Femur (tissue), 1 donor: ENCODE measurements around the gene PBX4.

ENCODE experiments used
- DNase-seq: peaks from one replicate; pipeline ENCODE4 v3.0.0-alpha.2; 2017

PBX4 gene

DNA sequence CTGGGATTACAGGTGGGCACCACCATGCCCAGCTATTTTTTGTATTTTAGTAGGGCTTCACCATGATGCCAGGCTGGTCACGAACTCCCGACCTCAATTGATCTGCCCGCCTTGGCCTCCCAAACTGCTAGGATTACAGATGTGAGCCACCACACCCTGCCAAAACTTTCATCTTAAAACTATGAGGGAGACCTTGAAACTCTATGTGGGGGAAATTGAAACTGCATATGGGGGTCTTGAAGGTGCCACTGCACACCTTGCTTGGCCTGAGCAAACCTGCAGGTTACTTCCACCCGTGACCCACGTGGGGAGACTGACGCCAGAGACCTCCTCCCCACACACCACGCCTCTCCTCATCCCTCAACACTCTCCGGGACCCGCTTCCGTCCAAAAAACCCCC lies 64.8 kb downstream of the PBX4 start:
- DNase-seq = no peak

DNA sequence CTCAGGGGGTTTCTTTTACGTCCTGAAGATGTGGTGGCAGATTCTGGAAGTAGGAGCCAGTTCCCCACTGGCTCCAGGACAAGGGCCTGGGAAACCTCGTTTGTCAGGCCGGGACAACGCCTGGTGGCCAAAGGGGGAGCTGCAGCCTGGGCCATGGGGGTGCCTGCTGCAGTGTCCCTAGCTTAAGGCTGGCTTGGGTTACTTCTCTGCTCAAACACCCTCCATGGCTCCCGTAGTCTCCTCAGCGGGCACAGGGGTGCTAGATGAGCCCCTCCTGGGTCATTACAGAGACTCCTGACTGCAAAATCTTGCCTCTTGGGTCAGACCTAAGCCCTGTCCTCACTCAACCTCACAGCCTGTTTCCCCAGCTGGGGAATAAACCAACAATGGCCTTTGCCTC lies 65.7 kb downstream of the PBX4 start:
- DNase-seq = peak; percentile 64

DNA sequence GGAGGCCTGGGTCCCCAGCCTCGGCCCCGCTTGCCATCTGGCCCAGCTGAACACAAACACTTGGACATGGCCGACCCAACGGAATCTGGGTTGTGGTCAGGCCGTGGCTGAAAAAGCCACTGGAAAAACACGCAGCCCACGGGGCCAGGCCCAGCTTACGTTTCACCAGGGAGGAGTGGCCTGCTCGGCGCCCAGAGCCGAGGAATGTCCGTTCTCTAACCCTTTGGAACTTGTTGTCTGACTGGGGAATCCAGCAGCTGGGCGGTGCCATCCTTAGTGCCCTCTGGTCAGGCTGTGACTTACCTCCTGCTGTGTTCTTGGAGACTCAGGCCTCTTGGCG lies 66.7 kb downstream of the PBX4 start:
- DNase-seq = peak; percentile 83

DNA sequence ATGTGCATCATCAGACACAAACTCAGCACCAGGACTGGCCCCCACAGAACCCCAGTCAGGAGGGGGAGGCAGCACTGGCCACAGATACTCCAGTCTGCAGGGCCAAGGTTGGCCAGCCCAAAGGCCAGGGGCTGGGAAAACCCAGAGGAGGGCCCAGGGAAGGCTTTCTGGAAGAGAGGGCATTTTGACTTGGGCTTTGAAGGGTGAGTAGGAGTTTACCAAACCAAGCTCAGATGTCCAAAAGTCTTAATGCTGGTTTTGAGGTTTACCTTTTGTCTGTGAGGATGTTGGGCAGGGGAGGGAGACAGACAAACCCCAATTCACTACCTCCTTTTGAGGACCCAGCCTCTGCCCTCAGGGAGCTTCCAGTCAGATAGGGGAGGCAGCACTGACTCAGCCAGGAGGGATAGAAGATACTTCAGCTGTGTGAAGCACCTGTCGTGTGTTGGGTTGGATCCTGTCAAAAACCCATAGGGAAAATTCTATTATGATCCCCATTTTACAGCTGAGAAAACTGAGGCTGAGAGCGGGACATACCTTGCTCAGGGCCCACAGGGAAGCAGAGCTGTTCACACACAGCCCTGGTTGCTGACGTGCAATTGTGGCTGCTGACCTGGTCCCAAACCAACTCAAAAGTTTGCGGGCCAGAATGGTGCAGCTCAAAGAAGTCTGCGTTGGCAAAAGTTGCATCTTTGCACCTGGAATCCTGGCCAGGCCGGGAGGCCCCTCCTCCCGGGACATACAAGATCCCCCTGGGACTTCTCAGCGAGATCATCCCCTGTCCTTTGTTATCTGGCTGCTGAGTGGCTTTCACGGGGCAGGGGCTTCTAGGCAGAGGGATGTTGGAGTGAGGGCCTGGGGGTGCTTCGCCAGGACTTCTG lies 67.3 kb downstream of the PBX4 start:
- peak; percentile 19 for DNase-seq

DNA sequence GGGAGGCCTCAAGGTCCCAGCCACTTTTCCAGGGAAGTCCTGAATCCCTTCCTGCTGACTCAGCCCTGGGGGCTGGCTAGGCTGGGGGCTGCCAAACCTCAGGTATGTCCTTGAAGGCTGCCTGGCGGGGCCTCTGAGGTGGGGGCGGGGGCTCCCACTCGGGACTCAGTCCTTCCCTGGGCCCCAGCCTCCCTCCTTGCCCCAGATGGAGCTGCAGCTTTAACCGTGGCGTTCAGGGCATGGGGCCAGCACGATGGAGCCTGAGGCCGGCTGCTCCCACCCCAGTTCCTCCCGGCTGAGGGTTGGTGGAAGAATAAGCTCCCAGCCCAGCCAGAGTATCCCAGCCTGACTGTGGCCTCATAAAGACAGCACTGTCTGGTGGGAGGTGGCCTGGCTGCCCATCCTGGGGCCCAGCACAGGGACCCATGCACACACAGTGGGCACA lies 68.0 kb downstream of the PBX4 start:
- DNase-seq = peak; percentile 86

DNA sequence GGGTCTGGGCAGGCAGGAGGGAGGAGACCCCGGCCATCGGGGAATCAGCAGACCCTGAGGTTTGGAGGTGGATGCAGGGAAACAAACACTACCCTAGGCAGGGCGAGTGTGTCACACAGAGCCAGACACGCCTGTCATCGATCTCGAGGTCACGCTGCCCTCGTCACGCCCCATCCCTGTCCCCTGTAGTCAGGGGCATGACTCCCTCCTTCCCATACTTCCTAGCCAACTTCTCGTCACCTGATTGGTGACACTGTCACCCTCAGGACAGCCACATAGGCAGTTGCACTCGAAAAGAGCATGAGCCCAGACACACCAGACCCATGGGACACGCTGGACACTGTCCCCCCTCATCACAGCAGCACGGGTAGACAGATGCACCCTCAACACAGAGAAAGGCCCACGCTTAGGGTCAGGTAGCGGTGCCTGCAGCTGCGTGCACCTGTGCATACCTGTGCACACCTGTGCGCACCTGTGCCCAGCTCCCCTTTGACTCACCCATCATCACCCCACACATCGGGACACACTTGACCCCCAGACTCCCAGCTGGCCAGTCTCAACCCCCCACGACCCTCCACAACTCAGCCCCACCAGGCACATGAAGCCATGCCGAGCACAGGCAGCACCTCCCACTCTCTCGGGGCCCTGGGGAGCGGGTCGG lies 68.6 kb downstream of the PBX4 start:
- no peak for DNase-seq

DNA sequence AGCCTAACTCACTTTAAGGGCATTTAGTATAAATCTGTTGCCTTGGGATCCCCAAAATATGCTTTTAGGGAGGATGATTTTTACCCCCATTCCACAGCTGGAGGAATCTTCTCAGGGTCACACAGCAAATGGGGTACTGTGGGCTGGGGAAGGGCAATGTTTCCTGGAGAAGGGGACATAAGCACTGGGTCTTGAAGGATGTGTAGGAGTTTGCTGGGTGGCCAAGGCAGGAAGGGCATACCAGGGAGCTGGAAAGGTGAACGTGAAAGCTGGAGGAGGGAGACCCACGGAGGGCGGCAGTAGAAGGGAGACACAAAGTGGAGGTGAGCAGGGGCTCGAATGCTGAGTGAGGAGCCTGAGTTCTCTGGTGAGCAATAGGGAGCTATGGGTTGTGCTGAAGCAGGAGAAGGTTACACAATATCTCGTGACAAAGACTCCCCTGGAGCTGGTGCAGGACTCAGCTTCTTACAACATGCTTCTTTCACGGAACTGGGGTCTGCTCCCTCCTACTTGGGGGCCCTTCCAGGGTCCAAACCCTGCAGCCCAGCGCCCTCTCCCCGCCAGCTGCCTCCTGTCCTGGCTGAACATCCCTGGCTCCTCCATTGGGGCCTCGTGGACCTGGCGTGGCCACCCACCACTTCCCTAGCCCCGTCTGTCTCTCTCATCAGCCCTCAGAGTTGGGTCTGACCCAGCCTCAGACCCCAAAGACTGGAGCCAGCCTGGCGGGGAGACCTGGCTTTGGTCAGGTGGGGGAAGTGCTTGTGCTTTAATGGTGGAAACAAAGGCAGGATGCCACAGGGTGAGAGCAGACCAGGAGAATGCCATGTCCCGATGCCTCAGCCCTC lies 69.3 kb downstream of the PBX4 start:
- peak; percentile 73 for DNase-seq

DNA sequence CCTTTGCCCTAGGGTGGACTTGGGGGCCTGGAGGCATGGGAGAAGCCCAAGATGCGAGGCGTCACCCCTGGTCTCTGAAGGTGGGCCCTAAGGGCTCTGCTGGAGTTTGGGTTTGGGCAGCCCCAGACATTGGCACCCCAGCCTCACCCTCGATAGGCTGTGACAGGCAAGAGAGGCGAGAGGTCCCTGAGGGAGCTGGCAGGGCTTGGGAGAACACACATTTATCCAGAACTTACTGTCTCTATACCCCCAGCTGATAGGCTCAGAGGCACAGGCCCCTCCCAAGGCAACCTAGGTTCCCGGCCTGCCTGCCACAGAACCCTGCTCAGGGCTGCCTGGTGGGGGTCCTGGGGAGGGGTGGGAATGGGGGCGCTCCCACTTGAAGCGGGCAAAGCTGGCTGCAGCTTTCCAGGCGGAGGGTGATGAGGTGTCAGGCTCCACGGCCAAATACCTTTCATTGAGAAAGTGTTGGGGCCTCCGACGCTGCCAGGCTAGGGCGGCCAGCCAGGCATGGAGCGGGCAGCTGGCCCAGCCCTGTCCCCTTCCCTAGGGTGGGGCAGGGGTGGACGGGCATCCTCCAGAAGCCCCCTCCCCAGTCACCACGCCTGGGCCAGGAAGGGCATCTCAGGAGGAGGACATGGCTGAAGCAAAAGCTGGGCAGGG lies 70.7 kb downstream of the PBX4 start:
- peak; percentile 50 for DNase-seq

DNA sequence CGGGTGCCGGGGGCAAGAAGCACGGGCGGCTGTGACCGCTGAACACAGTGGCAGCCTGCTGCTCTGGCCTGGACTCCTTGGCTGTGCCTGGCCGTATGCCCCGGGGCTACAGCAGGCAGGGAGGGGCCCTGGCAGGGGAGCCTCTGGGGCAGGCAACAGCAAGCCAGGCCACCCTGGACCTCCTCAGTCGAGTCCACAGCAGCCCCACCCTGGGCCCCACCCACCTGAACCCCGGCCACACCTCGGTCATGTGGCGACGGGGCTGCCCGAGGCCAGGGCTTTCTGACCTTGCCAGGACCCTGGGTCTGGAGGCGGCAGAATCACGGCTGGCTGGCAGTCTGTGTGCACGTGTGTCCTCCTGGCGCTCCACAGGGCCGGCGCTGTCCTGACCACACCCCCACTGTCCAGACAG lies 71.7 kb downstream of the PBX4 start:
- DNase-seq = peak; percentile 39

DNA sequence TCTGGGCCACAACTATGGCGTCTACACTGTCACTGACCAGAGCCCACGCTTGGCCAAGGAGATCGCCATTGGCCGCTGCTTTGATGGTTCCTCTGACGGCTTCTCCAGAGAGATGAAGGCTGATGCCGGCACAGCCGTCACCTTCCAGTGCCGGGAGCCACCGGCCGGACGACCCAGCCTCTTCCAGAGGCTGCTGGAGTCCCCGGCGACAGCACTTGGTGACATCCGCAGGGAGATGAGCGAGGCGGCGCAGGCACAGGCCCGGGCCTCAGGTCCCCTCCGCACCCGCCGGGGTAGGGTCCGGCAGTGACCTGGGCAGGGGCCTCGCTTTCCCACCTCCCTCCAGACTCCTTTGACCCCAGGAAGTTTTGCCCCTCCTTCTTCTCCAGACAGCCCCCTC lies 72.8 kb downstream of the PBX4 start:
- DNase-seq = no peak

DNA sequence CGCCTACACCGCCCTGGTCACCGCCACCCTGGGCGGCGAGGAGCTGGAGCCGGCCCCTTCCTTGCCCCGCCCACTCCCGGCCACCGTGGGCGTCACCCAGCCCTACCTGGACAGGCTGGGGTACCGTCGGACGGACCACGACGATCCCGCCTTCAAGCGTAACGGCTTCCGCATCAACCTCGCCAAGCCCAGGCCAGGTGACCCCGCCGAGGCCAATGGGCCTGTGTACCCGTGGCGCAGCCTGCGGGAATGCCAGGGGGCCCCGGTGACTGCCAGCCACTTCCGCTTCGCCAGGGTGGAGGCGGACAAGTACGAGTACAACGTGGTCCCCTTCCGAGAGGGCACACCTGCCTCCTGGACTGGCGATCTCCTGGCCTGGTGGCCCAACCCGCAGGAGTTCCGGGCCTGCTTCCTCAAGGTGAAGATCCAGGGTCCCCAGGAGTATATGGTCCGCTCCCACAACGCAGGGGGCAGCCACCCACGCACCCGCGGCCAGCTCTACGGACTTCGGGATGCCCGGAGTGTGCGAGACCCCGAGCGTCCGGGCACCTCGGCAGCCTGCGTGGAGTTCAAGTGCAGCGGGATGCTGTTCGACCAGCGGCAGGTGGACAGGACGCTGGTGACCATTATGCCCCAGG lies 73.4 kb downstream of the PBX4 start:
- DNase-seq = peak; percentile 16

DNA sequence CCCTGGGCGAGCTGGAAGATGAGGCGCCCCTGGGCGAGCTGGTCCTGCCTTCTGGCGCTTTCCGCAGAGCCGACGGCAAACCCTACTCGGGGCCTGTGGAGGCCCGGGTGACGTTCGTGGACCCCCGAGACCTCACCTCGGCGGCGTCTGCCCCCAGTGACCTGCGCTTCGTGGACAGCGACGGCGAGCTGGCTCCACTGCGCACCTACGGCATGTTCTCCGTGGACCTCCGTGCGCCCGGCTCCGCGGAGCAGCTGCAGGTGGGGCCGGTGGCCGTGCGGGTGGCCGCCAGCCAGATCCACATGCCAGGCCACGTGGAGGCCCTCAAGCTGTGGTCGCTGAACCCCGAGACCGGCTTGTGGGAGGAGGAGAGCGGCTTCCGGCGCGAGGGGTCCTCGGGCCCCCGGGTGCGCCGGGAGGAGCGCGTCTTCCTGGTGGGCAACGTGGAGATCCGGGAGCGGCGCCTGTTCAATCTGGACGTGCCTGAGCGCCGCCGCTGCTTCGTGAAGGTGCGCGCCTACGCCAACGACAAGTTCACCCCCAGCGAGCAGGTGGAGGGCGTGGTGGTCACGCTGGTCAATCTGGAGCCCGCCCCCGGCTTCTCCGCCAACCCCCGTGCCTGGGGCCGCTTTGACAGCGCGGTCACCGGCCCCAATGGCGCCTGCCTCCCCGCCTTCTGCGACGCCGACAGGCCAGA lies 74.1 kb downstream of the PBX4 start:
- peak; percentile 16 for DNase-seq

DNA sequence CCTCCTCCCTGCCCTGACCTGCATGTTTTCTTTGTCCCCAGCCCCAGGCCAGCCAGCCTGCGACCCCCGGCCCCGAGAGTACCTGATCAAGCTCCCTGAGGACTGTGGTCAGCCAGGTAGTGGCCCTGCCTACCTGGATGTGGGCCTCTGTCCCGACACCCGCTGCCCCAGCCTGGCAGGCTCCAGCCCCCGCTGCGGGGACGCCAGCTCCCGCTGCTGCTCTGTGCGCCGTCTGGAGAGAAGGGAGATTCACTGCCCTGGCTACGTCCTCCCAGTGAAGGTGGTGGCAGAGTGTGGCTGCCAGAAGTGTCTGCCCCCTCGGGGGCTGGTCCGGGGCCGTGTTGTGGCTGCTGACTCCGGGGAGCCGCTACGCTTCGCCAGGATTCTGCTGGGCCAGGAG lies 74.8 kb downstream of the PBX4 start:
- peak; percentile 19 for DNase-seq

DNA sequence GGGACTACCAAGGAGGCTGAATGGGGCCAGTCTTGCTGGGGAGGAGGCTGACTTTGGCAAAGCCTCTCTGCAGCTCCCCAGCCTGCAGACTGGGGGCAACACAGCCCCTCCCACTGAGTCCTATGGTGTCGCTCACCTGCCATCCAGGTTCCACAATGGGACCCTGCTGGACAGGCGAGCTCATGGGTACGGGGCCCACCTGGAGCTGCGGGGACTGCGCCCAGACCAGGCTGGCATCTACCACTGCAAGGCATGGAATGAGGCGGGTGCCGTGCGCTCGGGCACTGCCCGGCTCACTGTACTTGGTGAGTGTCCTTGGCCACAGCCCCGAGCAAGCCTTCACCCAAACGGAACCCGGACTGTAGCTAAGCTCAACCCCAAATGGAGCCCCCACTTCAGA lies 75.4 kb downstream of the PBX4 start:
- DNase-seq = peak; percentile 22

DNA sequence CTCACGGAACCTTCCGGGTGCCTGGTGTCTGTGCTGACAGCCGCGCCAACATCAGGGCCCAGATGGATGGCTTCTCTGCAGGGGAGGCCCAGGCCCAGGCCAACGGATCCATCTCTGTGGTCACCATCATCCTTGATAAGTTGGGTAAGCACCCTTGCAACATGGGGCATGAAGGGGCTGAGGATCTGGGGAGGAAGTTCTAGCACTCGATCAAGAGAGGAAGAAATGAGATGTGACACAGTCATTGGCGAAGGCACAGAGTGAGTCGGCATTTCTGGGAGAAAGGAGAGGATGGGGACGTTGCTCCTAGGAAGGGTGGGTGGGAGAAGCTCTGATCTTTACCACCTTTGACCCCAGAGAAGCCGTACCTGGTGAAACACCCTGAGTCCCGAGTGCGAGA lies 76.0 kb downstream of the PBX4 start:
- DNase-seq = peak; percentile 32

DNA sequence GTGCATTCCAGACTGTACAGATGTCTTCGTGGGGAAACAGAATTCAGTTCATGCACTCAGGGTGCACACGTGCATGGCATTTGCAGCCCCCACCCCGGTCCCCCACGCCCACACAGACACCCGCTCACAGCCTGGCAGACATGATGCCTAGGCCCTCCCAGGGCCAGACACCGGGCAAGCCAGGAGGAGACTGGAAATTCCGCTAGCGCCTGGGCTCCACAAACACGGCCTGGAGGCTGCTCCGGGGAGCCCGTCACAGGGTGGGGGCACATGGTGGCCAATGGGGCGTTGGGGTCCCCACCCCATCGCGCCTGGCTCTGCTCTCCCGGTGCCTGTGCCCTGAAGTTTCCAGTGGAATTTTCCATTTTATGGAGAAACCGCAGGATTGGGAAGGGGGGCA lies 76.9 kb downstream of the PBX4 start:
- DNase-seq = peak; percentile 76

DNA sequence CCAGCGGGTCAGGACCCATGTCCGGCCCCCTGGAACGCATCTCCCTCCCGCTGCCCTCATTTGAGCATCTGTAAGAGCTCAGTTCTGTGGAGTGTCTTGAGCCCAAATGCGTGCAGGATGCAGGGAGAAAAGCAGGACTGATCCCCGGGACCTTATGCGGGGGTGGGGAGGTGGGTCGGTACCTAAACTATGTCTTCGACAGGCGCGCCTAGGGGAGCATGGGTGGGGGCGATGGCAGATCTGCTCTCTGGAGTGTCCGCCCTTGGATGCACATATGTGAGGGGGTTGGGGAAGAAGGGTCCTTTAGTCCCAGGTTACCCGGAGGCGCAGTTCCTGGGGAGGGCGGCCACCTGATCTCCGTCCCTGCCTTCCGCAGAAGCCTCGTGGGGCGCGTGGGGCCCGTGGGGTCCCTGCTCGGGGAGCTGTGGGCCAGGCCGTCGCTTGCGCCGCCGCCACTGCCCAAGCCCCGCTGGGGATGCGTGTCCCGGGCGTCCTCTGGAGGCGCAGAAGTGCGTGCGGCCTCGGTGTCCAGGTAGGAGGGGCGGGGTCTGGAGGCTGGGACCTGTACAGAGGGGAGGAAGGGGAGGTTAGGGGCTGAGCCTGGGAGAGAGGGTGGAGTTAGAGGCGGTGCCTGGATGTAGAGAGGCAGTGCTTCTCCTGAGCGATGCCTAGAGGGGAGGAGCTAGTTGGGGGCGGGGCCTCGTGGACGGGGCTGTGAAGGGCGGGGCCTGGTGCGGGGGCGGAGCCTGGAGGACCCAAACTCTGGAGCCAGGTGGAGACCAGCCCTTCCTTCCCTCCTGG lies 77.6 kb downstream of the PBX4 start:
- DNase-seq = peak; percentile 81

DNA sequence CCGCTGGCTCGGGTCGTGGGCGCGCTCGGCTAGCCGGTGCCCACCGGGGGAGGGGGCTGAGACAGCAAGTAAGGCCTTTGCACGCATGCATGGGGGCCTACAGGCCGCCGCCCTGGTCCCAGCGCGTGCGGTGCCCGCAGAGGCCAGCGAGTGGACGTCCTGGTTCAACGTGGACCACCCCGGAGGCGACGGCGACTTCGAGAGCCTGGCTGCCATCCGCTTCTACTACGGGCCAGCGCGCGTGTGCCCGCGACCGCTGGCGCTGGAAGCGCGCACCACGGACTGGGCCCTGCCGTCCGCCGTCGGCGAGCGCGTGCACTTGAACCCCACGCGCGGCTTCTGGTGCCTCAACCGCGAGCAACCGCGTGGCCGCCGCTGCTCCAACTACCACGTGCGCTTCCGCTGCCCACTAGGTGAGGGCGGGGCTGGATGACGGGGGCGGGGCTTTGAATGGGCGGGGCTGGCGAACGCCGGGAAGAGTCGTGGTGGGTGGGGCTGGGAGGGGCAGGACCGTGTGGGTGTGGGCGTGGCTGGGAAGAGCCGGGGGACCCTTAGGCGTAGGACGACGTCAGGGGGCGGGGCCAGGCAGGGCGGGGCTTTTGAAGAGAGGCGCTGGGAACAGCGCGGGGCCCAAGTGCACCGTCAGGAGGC lies 78.3 kb downstream of the PBX4 start:
- DNase-seq = peak; percentile 89

DNA sequence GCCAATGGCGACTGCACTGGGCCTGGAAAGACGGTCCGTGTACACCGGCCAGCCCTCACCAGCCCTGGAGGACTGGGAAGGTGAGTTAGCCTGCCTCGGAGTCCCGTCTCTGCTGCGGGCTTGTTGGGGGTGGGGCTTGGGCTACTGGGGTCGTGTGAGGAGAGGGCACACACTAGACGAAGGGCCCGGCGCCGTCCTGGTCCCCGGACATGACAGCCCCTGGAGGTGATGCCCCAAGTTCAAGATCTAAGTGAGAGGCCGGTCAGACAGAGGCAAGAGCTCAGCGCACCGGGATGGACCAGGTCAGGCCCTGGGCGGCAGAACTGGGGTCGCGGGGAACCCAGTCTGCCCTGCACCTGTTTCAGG lies 78.8 kb downstream of the PBX4 start:
- DNase-seq = peak; percentile 24

DNA sequence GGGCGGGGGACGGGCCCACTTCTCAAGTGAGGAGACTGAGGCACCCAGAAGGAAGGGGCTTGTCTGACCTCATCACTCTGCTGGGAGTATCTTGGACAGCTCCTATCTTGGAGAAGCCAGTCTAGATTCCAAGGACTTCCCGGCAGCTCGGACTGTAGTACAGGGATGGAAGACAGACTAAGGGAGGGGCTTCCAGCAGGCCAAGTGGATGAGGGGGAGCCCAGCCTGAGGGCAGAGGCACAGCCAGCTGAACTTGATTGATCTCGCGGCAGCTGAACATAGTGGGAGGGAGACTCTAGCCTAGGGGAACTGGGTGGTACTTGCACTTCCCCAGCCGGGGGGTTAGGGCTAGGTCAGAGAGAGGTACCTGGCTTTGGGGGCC lies 79.7 kb downstream of the PBX4 start:
- peak; percentile 71 for DNase-seq
